HG03432 (cell line): ENCODE data around the gene DMRT2.

ENCODE experiments used
- ATAC-seq: cut with Tn5 transposase; IDR thresholded peaks from one replicate; pipeline ENCODE4 v1.9.1; 2021; ENCODE audit warnings: mild to moderate bottlenecking, moderate library complexity; ENCODE audit not compliant: unreplicated experiment

The DMRT2 gene

GRCh38 chr9:1046639-1047572 is 3.3 kb upstream of the DMRT2 start:
- ATAC-seq = no peak

- no peak for ATAC-seq
Measured at GRCh38 chr9:1047591-1048230, 2.4 kb upstream of the DMRT2 start.

- ATAC-seq = no peak
Measured at GRCh38 chr9:1048231-1048619, 1.9 kb upstream of the DMRT2 start.

DNA sequence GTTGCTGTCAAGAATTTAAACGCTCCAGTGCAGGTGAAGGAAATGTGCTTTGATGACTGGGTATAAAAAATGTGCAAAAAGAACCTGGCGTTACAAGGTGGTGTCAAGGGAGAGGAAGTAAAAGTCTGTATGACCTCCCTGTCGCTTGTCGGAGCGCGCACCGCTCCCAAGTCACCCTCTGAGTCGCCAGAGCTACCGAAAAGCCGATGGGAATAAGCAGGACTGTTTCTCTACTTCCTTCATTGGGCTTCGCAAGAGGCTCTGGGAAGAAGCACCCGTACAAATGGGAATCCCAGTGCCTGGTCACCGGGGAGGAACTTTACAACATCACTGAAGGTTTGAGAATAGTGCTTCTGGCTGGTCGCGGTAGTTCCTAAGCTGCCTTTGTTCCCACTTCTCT is 1.3 kb upstream of the DMRT2 start:
- no peak for ATAC-seq

DNA sequence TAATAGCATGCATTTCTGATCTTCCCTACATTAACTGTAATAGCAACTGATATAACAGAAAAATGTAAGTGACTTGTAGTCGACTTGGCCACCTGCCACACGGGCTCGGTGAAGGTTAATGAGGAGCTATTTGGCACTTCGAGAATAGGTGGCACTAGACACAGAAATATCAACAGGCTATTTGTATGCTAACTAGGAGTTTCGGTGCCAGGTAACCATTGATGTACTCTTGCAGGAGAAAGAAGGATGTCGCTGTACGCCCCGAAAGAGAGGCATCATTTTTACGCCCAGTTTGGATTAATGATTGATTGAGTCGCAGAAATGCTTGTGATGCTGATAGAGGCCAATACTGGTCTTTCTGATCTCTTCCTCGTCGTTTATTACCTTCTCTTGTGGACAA is 516 bp upstream of the DMRT2 start:
- ATAC-seq = no peak

- no peak for ATAC-seq
Measured at GRCh38 chr9:1051210-1051583, 1.0 kb downstream of the DMRT2 start.

DNA sequence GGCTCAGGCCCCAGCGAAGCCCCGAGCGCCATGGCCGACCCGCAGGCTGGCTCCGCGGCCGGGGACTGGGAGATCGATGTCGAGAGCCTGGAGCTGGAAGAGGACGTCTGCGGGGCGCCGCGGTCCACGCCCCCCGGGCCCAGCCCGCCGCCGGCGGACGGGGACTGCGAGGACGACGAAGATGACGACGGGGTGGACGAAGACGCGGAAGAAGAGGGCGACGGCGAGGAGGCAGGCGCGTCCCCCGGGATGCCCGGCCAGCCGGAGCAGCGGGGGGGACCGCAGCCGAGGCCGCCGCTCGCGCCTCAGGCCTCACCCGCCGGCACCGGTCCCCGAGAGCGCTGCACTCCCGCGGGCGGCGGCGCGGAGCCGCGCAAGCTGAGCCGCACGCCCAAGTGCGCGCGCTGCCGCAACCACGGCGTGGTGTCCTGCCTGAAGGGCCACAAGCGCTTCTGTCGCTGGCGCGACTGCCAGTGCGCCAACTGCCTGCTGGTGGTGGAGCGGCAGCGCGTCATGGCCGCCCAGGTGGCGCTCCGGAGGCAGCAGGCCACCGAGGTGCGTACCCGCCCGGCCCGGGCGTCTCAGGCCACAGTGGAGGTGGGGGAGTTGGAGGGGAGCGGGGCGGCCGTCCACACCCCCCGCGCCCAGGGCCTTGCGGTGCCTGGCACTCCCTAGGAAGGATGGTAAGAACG is 1.6 kb downstream of the DMRT2 start:
- ATAC-seq = peak; percentile 41

DNA sequence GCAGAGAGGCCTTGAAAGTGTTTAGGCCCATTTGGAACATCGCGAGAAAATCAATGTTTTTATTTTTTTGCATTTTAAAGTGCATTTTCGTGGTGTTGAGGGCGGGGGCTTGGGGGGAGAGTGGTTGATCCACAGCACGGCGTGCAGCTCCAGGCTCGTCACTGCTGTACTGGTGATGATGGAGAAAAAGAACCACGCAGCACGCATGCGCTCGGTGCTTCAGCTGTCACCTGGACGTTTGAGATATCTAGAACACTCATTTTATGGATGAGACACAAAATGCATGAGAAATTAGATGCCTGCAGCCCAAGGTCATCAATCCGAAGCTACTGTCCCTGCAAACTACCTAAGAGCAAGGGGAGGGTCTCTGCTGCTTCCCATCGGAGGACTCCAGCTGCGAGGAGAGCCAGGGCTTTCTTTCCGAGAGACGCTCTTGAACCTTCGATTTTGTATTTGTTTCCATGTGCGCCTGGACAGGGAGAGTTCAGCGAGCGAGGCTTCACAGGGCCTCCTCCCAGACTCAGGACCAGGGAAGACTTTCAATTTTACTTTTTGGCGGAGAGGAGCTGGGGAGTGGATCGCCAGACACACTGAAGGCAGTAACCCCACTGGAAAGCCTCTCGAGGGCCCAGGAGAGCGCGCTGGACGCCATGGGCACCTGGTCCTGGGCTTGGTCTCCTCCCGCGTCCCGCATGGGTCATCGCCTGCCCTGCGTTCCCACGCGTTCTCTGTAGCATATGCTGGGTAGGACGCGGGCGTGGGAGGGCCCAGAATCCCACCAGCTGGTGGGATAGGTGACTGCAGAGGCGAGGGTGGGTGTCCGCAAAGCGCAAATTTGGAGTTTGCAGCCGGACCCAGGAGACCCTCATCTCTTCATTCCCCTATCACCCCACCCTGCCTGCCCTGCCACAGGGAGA is 2.5 kb downstream of the DMRT2 start:
- ATAC-seq = no peak

DNA sequence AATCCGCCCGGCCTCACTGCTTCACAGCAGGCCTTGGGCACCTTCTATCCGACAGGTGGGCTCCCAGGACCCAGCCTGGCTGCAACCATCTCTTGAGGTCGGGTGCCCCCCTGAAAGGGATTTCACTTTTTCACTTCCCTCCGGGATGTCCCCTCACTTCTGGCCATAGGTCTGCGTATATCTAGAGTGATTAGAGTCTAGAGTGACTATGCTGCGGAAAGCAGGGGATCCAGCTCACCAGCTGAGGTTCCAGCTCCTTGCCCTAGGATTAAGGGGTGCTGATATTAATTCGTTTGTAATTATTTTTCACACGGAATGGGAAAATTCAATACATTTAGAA is 3.1 kb downstream of the DMRT2 start:
- no peak for ATAC-seq

DNA sequence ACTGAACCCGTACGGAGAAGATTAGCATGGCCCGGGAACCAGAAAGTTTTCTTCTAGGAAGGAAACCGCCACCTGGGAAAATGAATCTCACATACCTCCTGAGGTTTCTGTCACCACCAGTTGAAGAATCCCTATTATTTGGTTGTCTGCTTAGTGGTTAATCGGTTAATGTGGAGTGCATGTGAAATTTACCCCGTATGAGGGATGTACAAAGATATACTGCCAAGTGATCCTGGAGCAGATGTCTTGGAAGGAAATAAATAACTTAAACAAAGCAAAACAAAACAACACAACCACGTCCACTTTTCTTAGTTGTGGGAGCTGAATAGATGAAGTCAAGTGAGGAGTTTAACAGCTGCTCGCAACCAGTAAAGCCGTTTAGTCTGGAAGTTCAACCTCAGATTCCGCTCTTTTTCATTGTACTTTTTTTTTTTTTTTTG is 3.8 kb downstream of the DMRT2 start:
- ATAC-seq = no peak

GRCh38 chr9:1055166-1055565 is 5.0 kb downstream of the DMRT2 start:
- ATAC-seq = no peak

GRCh38 chr9:1057910-1058309 is 7.8 kb downstream of the DMRT2 start:
- no peak for ATAC-seq

DNA sequence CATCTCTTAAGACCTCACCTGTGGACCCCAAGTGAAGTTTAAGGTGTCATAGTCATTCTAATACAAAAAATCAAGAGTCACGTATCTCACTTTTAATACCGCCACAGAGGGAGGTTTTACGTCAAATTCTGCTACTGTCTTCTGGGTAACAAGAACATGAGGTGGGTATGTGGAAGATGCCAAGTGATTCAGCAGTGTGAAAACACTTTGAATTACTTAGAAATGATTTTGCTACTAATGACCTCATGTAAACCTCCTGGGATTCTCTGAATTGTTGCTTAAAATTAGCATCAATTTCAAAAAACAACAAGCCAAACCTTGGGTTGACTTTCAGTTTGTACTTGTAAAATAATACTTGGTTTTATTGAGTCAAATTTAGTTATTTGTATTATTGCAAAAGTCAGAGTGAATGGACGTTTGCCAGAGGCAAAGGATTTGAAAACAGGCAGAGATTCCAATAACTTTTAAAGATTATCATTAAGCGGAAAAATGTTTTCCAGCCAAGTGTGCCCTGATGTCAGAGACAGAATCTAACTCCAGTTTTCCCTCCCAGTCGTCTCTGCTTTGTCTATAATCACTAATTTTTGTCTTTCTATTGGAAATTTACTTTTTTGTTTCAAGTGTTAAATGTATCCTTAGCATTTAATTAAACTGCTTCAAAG is 8.8 kb downstream of the DMRT2 start:
- no peak for ATAC-seq

GRCh38 chr9:1065130-1065529 is 15.0 kb downstream of the DMRT2 start:
- no peak for ATAC-seq

- no peak for ATAC-seq
Measured at GRCh38 chr9:1070692-1071091, 20.5 kb downstream of the DMRT2 start.

DNA sequence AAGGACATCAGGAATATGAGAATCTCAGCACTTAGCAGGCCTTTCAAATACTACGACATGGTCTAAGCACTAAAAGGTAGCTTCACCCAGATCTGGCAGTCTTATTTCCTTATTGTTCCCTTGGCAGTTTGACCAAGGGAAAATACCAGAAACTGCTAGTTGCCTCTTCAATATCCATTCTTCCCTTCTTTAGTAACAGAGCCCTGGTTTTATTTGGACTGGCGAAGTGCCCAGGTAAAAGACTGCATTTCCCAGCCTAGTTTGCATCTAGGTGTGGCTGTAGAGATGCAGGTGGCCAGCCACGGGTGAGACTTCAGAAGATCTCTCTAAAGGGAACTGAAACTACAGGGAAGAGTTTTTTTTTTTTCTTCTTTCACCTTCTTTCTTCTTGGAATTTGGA is 21.6 kb downstream of the DMRT2 start:
- no peak for ATAC-seq

DNA sequence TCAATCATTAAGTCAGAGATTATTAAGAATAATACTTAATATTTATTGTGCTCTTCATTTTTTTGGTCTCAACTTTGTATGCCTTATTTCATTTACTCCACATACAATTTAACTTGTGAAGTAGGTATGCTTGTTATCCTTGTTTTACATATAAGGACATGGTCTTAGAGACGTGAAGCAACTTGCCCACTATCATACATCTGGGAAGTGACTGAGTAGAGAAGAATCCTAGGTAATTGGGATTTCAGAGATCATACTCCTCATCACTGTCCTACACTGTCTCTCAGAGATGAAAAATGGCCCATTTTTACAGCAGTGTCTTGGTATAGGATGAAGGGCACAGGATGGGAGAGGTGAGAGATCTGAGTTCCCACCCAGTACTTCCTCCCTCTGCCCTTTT is 23.3 kb downstream of the DMRT2 start:
- no peak for ATAC-seq

- no peak for ATAC-seq
Measured at GRCh38 chr9:1077616-1078015, 27.5 kb downstream of the DMRT2 start.

DNA sequence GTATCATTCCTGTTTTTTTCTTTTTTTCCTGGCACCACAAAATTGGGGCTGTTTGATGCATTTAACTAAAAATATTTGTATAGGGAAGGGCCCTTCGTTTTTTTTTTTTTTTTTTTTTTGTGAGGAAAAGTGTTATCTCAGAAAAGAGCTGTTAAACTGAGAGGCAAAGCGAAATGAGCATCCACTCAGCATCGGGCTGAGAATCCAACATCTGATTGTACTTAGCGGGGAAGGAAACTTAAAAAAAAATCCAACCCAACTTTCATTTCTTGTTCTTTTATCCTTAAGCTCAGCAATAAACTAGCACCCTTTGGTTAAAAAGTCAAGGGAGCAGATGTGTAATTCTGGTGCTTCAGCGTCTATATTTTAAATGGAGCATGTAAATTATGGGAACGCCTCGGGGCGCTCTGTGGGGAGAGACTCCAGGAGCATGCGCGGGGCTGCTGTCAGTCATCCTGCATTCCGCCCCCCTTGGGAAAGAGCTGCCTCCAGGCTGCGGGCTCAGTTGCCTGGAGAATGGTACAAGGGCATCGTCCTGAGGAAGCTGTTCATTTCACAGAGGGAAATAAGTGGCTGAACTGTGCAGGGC is 33.3 kb downstream of the DMRT2 start:
- no peak for ATAC-seq

DNA sequence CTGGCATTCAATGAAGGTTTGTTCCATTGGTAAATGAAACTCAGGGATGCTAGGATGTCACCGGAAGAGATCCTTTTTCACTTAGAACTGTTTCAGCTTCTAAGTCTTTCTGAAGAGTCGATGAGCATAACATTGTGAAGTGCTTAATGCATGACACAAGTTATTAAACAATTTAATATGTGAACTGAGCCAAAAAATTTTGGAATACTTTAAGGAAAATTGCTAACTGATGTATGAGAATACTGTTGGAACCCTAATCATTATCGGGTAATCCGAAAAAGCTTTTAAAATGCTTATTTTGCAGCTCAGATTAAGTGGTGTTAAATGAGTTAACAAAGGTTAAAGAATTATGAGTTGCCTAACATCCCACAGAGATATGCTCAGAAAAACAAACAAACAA is 34.9 kb downstream of the DMRT2 start:
- ATAC-seq = no peak
